Neural cell (in vitro differentiated cells): ENCODE data around the gene MAD1L1.

Experiments
- CTCF ChIP-seq: fragments of 450-650 bp; IDR thresholded peaks from 2 replicates; pipeline ENCODE4 v1.5.1; 2014; ENCODE audit warnings: antibody characterized with exemption, mild to moderate bottlenecking, moderate library complexity; ENCODE audit not compliant: poor library complexity, severe bottlenecking
- EZH2 ChIP-seq: fragments of 200-600, 300-800 bp; shearing (Covaris generic), sonication (generic); IDR thresholded peaks from 2 replicates; pipeline ENCODE4 v1.6.1; 2014; ENCODE audit warnings: antibody characterized with exemption, low read length, borderline replicate concordance, mild to moderate bottlenecking; ENCODE audit not compliant: insufficient read depth, poor library complexity, severe bottlenecking
- POLR2AphosphoS5 ChIP-seq: IDR thresholded peaks from 2 replicates; pipeline ENCODE4 v1.6.1; 2012
- RAD21 ChIP-seq: fragments of 450-650 bp; conservative IDR thresholded peaks from 2 replicates; pipeline ENCODE4 v1.6.1; 2014; ENCODE audit warnings: antibody characterized with exemption, mild to moderate bottlenecking, moderate library complexity
- TAF1 ChIP-seq: IDR thresholded peaks from 2 replicates; pipeline ENCODE4 v1.6.1; 2012; ENCODE audit warnings: low read depth

- TF ChIP-seq EZH2 (no peak), POLR2AphosphoS5 (no peak), CTCF (no peak), TAF1 (no peak), RAD21 (no peak)
Observed at GRCh38 chr7:1818575-1819258, 414.0 kb downstream of the MAD1L1 start.
